ENCODE results near the gene TFF1.

DNA sequence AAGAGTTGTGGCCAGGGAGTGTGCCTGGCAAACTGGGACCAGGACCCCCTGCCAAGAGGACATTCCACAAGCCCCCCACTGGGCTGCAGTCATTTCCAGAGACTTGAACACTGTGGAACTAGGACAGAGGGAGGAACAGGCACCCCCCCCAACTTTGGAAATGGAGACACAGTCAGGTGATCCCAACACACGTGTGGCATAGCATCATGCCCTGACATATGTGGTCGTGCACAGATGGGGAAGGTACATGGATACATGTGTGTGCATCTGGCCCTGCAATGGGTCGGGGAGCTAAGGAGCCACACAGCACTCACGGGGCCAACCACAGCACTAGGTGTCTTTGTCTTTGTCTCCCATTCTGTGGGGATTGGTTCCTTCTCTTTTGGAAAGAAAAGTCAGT, 44.5 kb downstream of the TFF1 start:
- TF ChIP-seq POLR2A (IDR thresholded peaks at IDR 0.05) (no peak), EP300 (IDR thresholded peaks at IDR 0.05; ENCODE audit: low read depth) (no peak), POLR2AphosphoS5 (IDR thresholded peaks at IDR 0.05) (no peak)
- TF ChIP-seq, protein P1, sequence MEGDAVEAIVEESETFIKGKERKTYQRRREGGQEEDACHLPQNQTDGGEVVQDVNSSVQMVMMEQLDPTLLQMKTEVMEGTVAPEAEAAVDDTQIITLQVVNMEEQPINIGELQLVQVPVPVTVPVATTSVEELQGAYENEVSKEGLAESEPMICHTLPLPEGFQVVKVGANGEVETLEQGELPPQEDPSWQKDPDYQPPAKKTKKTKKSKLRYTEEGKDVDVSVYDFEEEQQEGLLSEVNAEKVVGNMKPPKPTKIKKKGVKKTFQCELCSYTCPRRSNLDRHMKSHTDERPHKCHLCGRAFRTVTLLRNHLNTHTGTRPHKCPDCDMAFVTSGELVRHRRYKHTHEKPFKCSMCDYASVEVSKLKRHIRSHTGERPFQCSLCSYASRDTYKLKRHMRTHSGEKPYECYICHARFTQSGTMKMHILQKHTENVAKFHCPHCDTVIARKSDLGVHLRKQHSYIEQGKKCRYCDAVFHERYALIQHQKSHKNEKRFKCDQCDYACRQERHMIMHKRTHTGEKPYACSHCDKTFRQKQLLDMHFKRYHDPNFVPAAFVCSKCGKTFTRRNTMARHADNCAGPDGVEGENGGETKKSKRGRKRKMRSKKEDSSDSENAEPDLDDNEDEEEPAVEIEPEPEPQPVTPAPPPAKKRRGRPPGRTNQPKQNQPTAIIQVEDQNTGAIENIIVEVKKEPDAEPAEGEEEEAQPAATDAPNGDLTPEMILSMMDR (IDR thresholded peaks at IDR 0.05), result no peak

Data from transverse colon (tissue), 4 donors.